PC-3 (cell line): Measurements from ENCODE around the gene KLHL36.

Source experiments
- EZH2 ChIP-seq: fragments of 300-600 bp; sonication (generic); IDR thresholded peaks from one replicate; pipeline ENCODE4 v1.6.1; 2017; ENCODE audit warnings: antibody characterized with exemption, mild to moderate bottlenecking, low read length; ENCODE audit not compliant: unreplicated experiment
- EZH2phosphoT487 ChIP-seq: fragments of 300-600 bp; sonication (generic); IDR thresholded peaks from 2 replicates; pipeline ENCODE4 v1.6.1; 2018; ENCODE audit warnings: mild to moderate bottlenecking, antibody characterized with exemption, low read length, borderline replicate concordance
- TF ChIP-seq, protein P1 (sequence below): fragments of 300-600 bp; sonication (generic); conservative IDR thresholded peaks from 2 replicates; pipeline ENCODE4 v1.5.1; 2017; ENCODE audit warnings: antibody characterized with exemption, low read depth, mild to moderate bottlenecking, low read length

DNA sequence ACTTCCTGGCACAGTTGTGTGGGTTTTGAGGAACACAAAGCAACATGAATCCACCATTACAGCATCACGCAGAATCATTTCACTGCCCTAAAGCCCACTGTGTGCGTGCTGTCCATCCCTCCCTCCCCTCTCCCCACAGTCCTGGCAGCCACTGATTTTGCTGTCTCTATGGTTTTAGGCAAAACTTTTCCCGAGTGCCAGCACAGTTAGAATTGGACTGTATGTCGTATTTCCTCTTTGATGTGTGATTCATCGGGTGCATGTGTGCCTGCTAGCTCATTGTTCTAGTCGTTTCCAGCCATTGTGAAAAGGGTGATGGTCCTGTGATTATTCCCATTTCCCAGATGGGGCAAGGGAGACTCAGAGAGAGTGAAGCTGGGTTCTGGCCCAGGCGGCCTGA is 12.7 kb downstream of the KLHL36 start:
- TF ChIP-seq, protein P1, sequence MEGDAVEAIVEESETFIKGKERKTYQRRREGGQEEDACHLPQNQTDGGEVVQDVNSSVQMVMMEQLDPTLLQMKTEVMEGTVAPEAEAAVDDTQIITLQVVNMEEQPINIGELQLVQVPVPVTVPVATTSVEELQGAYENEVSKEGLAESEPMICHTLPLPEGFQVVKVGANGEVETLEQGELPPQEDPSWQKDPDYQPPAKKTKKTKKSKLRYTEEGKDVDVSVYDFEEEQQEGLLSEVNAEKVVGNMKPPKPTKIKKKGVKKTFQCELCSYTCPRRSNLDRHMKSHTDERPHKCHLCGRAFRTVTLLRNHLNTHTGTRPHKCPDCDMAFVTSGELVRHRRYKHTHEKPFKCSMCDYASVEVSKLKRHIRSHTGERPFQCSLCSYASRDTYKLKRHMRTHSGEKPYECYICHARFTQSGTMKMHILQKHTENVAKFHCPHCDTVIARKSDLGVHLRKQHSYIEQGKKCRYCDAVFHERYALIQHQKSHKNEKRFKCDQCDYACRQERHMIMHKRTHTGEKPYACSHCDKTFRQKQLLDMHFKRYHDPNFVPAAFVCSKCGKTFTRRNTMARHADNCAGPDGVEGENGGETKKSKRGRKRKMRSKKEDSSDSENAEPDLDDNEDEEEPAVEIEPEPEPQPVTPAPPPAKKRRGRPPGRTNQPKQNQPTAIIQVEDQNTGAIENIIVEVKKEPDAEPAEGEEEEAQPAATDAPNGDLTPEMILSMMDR: no peak
- TF ChIP-seq EZH2phosphoT487: no peak
- TF ChIP-seq EZH2: no peak
